ENCODE results near the gene SRSF1. TPM values are rescaled to one million over a fixed set of nuclear protein-coding genes. Genes with fewer than 3 reads are reported as not detected.

Gene SRSF1
- total RNA-seq, 2 experiments from 2014 or later = 382 to 383 TPM

- H3K9me3 Mint-ChIP-seq (ENCODE audit: insufficient read depth) = no peaks in the 10 kb centered on the region
- peaks cover 68% of the 10 kb centered on the region for H3K36me3 Mint-ChIP-seq (ENCODE audit: low read depth)
- ATAC-seq = no peak
- H3K4me1 Mint-ChIP-seq (ENCODE audit: low read depth) = peaks cover 72% of the 10 kb centered on the region
- no peak for DNase-seq
- H3K27me3 Mint-ChIP-seq (ENCODE audit: low read depth) = no peaks in the 10 kb centered on the region
- H3K27ac Mint-ChIP-seq = no peak overlapping the region
- ChIA-PET CTCF (interaction anchor here (0.7 to 7.2 kb wide), 49 partner anchors 8 to 741 kb away, joined by 3 to 138 read pairs (median 5); partner anchors contain the start of genes CUEDC1, MKS1, MRPS23 and SRSF1), POLR2A (interaction anchor here (0.5 to 4.5 kb wide), 8 partner anchors 8 to 437 kb away, joined by 3 to 29 read pairs (median 4); partner anchors contain the start of genes MRPS23 and SRSF1)
- H3K4me3 Mint-ChIP-seq = no peak overlapping the region
Observed at GRCh38 chr17:57999010-57999495, 8.0 kb downstream of the SRSF1 start.

GRCh38 chr17:57997085-57997809, 9.8 kb downstream of the SRSF1 start:
- DNase-seq = no peak
- H3K27me3 Mint-ChIP-seq (ENCODE audit: low read depth) = no peaks in the 10 kb centered on the region
- CTCF ChIA-PET = interaction anchor here (0.9 to 7.2 kb wide), 12 partner anchors 9 to 175 kb away, joined by 3 to 84 read pairs (median 7); partner anchors contain the start of gene SRSF1
- no peak overlapping the region for H3K4me3 Mint-ChIP-seq
- no peak for ATAC-seq
- peaks cover 66% of the 10 kb centered on the region for H3K4me1 Mint-ChIP-seq (ENCODE audit: low read depth)
- H3K9me3 Mint-ChIP-seq (ENCODE audit: insufficient read depth) = no peaks in the 10 kb centered on the region
- POLR2A ChIA-PET = interaction anchor here (1.5 to 4.5 kb wide), 3 partner anchors 9 to 137 kb away, joined by 4 to 29 read pairs (median 6); partner anchors contain the start of genes SRSF1 and VEZF1
- peaks cover 54% of the 10 kb centered on the region for H3K36me3 Mint-ChIP-seq (ENCODE audit: low read depth)
- H3K27ac Mint-ChIP-seq = peak overlapping the region; percentile 1

GRCh38 chr17:57995076-57995956, 11.7 kb downstream of the SRSF1 start:
- no peak overlapping the region for H3K4me3 Mint-ChIP-seq
- no peaks in the 10 kb centered on the region for H3K27me3 Mint-ChIP-seq (ENCODE audit: low read depth)

GRCh38 chr17:57994436-57994835, 12.6 kb downstream of the SRSF1 start:
- ChIA-PET CTCF (interaction anchor here (0.6 to 5.9 kb wide), 9 partner anchors 8 to 137 kb away, joined by 3 to 84 read pairs (median 4); no protein-coding TSS in a partner anchor), POLR2A (interaction anchor here (0.7 to 2.6 kb wide), 3 partner anchors 13 to 144 kb away, joined by 6 to 7 read pairs (median 7); partner anchors contain the start of genes MRPS23 and SRSF1)
- H3K9me3 Mint-ChIP-seq (ENCODE audit: insufficient read depth) = no peaks in the 10 kb centered on the region
- H3K4me1 Mint-ChIP-seq (ENCODE audit: low read depth) = peaks cover 64% of the 10 kb centered on the region
- DNase-seq (no peak), ATAC-seq (no peak)
- H3K27me3 Mint-ChIP-seq (ENCODE audit: low read depth) = no peaks in the 10 kb centered on the region
- peaks cover 44% of the 10 kb centered on the region for H3K36me3 Mint-ChIP-seq (ENCODE audit: low read depth)
- no peak overlapping the region for H3K4me3 Mint-ChIP-seq
- no peak overlapping the region for H3K27ac Mint-ChIP-seq

More at GRCh38 chr17:57995076-57995956, 11.7 kb downstream of the SRSF1 start:
- no peak overlapping the region for H3K27ac Mint-ChIP-seq
- peaks cover 60% of the 10 kb centered on the region for H3K4me1 Mint-ChIP-seq (ENCODE audit: low read depth)
- POLR2A ChIA-PET = interaction anchor here (0.7 to 4.5 kb wide), 5 partner anchors 11 to 146 kb away, joined by 3 to 29 read pairs (median 6); partner anchors contain the start of genes MRPS23 and SRSF1
- no peaks in the 10 kb centered on the region for H3K9me3 Mint-ChIP-seq (ENCODE audit: insufficient read depth)
- CTCF ChIA-PET = interaction anchor here (0.6 to 5.9 kb wide), 7 partner anchors 9 to 144 kb away, joined by 3 to 84 read pairs (median 4); no protein-coding TSS in a partner anchor
- peak; percentile 64 for DNase-seq
- H3K36me3 Mint-ChIP-seq (ENCODE audit: low read depth) = peaks cover 47% of the 10 kb centered on the region
- ATAC-seq = peak; percentile 73

GRCh38 chr17:57993471-57994365, 13.3 kb downstream of the SRSF1 start:
- peaks cover 45% of the 10 kb centered on the region for H3K36me3 Mint-ChIP-seq (ENCODE audit: low read depth)
- H3K9me3 Mint-ChIP-seq (ENCODE audit: insufficient read depth) = no peaks in the 10 kb centered on the region
- POLR2A ChIA-PET = interaction anchor here (0.6 to 2.6 kb wide), 5 partner anchors 9 to 311 kb away, joined by 3 to 7 read pairs (median 3); partner anchors contain the start of genes MRPS23 and SRSF1
- peak overlapping the region; percentile 21 for H3K27ac Mint-ChIP-seq
- DNase-seq = no peak
- H3K4me3 Mint-ChIP-seq = no peak overlapping the region
- no peaks in the 10 kb centered on the region for H3K27me3 Mint-ChIP-seq (ENCODE audit: low read depth)
- CTCF ChIA-PET = interaction anchor here (0.7 to 5.9 kb wide), 14 partner anchors 9 to 179 kb away, joined by 3 to 84 read pairs (median 4); partner anchors contain the start of gene SRSF1
- no peak for ATAC-seq
- H3K4me1 Mint-ChIP-seq (ENCODE audit: low read depth) = peaks cover 66% of the 10 kb centered on the region

GRCh38 chr17:57991537-57991936, 15.5 kb downstream of the SRSF1 start:
- ChIA-PET POLR2A (interaction anchor here (2.3 to 2.4 kb wide), 2 partner anchors 10 to 15 kb away, joined by 8 to 18 read pairs; partner anchors contain the start of gene SRSF1), CTCF (interaction anchor here (0.7 to 3.9 kb wide), 2 partner anchors 9 to 141 kb away, joined by 3 to 71 read pairs; no protein-coding TSS in a partner anchor)
- H3K27me3 Mint-ChIP-seq (ENCODE audit: low read depth) = no peaks in the 10 kb centered on the region
- no peak overlapping the region for H3K27ac Mint-ChIP-seq
- no peaks in the 10 kb centered on the region for H3K9me3 Mint-ChIP-seq (ENCODE audit: insufficient read depth)
- DNase-seq (no peak), ATAC-seq (no peak)
- peaks cover 31% of the 10 kb centered on the region for H3K36me3 Mint-ChIP-seq (ENCODE audit: low read depth)
- H3K4me1 Mint-ChIP-seq (ENCODE audit: low read depth) = peaks cover 60% of the 10 kb centered on the region
- H3K4me3 Mint-ChIP-seq = no peak overlapping the region

GRCh38 chr17:57990037-57990436, 17.0 kb downstream of the SRSF1 start:
- no peaks in the 10 kb centered on the region for H3K9me3 Mint-ChIP-seq (ENCODE audit: insufficient read depth)
- CTCF ChIA-PET = interaction anchor here (0.7 to 3.9 kb wide), 9 partner anchors 9 to 331 kb away, joined by 3 to 71 read pairs (median 4); partner anchors contain the start of gene SRSF1
- H3K36me3 Mint-ChIP-seq (ENCODE audit: low read depth) = peaks cover 36% of the 10 kb centered on the region
- DNase-seq = no peak
- H3K4me3 Mint-ChIP-seq = no peak overlapping the region
- POLR2A ChIA-PET = interaction anchor here (0.6 to 2.4 kb wide), 5 partner anchors 8 to 123 kb away, joined by 3 to 18 read pairs (median 5); partner anchors contain the start of gene SRSF1
- no peak for ATAC-seq
- peak overlapping the region; percentile 32 for H3K27ac Mint-ChIP-seq
- H3K27me3 Mint-ChIP-seq (ENCODE audit: low read depth) = no peaks in the 10 kb centered on the region
- peaks cover 62% of the 10 kb centered on the region for H3K4me1 Mint-ChIP-seq (ENCODE audit: low read depth)

GRCh38 chr17:57988301-57989250, 18.5 kb downstream of the SRSF1 start:
- Mint-ChIP-seq H3K27ac (peak overlapping the region; percentile 92), H3K27me3 (ENCODE audit: low read depth) (no peaks in the 10 kb centered on the region), H3K4me1 (ENCODE audit: low read depth) (peaks cover 64% of the 10 kb centered on the region), H3K36me3 (ENCODE audit: low read depth) (peaks cover 42% of the 10 kb centered on the region), H3K9me3 (ENCODE audit: insufficient read depth) (no peaks in the 10 kb centered on the region), H3K4me3 (peak overlapping the region; percentile 84)
- CTCF ChIA-PET = interaction anchor here (0.6 to 3.9 kb wide), 6 partner anchors 7 to 132 kb away, joined by 3 to 71 read pairs (median 4); no protein-coding TSS in a partner anchor
- POLR2A ChIA-PET = interaction anchor here (0.5 to 2.4 kb wide), 14 partner anchors 9 to 1118 kb away, joined by 3 to 18 read pairs (median 3); partner anchors contain the start of genes HSF5, MRPS23, SRSF1 and TRIM37
- DNase-seq (peak; percentile 75), ATAC-seq (peak; percentile 74)

GRCh38 chr17:57987581-57988300, 19.3 kb downstream of the SRSF1 start, which contains the start of gene VEZF1:
VEZF1 (minus strand) TSS chr17:57988254; CDS start chr17:57988111, 143 bp downstream.
- H3K4me1 Mint-ChIP-seq (ENCODE audit: low read depth) = peaks cover 66% of the 10 kb centered on the region
- peak within 1 kb of the TSS; percentile 92 for H3K27ac Mint-ChIP-seq
- peak; percentile 82 for DNase-seq
- peak; percentile 73 for ATAC-seq
- ChIA-PET CTCF (interaction anchor here (0.6 to 3.9 kb wide), 5 partner anchors 13 to 185 kb away, joined by 3 to 71 read pairs (median 5); no protein-coding TSS in a partner anchor), POLR2A (interaction anchor here (0.5 to 1.5 kb wide), 8 partner anchors 9 to 1119 kb away, joined by 3 to 17 read pairs (median 4); partner anchors contain the start of genes MRPS23, SRSF1 and TRIM37)
- no peaks in the 10 kb centered on the region for H3K9me3 Mint-ChIP-seq (ENCODE audit: insufficient read depth)
- H3K4me3 Mint-ChIP-seq = peak within 1 kb of the TSS; percentile 91
- H3K27me3 Mint-ChIP-seq (ENCODE audit: low read depth) = no peaks in the 10 kb centered on the region
- peaks cover 47% of the 10 kb centered on the region for H3K36me3 Mint-ChIP-seq (ENCODE audit: low read depth)
